ENCODE results near the gene NDUFB4.
"Not testable (repeated sequence)": the region's sequence is repeated elsewhere in the genome, so short reads cannot be mapped to it uniquely, and the experiment has no call there.

NDUFB4 gene

DNA sequence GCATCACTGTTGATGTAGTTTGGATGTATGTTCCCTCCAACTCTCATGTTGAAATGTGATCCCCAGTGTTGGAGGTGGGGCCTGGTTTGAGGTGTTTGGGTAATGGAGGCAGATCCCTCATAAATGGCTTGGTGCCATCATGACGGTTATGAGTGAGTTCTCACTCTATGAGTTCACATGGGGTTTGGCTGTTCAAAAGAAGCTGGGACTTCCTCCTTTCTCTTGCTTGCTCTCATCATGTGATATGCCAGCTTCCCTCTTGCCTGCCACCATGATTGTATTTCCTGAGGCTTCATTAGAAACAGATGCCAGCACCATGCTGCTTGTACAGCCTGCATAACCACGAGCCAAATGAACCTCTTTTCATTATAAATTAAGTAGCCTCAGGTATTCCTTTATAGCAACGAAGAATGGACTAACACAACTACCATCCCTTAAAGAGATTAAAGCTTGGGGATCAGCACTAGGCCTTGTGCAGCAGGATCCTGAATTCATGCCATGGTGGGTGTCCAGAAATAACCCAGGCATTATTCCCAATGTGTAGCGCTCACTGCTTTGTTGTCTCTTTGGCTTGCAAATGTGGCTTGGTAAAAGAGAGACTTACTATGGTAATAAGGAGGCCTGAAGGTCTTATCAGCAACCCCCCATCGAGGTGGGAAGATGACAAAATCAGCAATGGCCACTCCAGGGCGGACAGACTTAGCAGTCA, 41.9 kb downstream of the NDUFB4 start:
- Histone ChIP-seq H3K4me3 (ENCODE audit: low read depth in 1 of 2, low read length in 2 of 2) (no peak overlapping the region), H3K27me3 (ENCODE audit: control insufficient read depth in 1 of 2, insufficient read depth in 2 of 2, low read length in 2 of 2) (no peaks in the 10 kb centered on the region), H3K9ac (ENCODE audit: low read depth in 1 of 2, low read length in 2 of 2) (no peak overlapping the region), H3K36me3 (ENCODE audit: control insufficient read depth in 1 of 2, insufficient read depth in 2 of 2, low read length in 2 of 2) (peaks cover 0 to 7% of the 10 kb centered on the region in 2 donors), H3K27ac (ENCODE audit: low read depth, low read length) (no peak overlapping the region), H3K4me1 (ENCODE audit: control insufficient read depth in 1 of 2, insufficient read depth in 2 of 2, low read length in 2 of 2) (peaks cover 4 to 19% of the 10 kb centered on the region in 2 donors), H3K9me3 (ENCODE audit: control insufficient read depth in 1 of 2, low read length in 2 of 2) (no peaks in the 10 kb centered on the region)

DNA sequence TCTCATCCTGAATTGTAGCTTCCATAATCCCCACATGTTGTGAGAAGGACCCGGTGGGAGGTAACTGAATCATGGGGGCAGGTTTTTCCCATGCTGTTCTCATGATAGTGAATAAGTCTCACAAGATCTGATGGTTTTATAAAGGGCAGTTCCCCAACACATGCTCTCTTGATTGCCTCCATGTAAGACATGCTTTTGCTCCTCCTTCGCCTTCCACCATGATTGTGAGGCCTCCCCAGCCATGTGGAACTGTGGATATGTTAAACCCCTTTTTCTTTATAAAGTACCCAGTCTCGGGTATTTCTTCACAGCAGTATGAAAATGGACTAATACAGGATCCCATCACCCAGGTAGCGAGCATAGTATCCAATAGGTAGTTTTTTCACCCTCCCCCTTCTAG, 42.7 kb downstream of the NDUFB4 start:
- H3K4me1 ChIP-seq (ENCODE audit: control insufficient read depth in 1 of 2, insufficient read depth in 2 of 2, low read length in 2 of 2) = peaks cover 4 to 19% of the 10 kb centered on the region in 2 donors
- H3K27me3 ChIP-seq (ENCODE audit: control insufficient read depth in 1 of 2, insufficient read depth in 2 of 2, low read length in 2 of 2); H3K36me3 ChIP-seq (ENCODE audit: control insufficient read depth in 1 of 2, insufficient read depth in 2 of 2, low read length in 2 of 2); H3K27ac ChIP-seq (ENCODE audit: low read depth, low read length); H3K9me3 ChIP-seq (ENCODE audit: control insufficient read depth in 1 of 2, low read length in 2 of 2); H3K9ac ChIP-seq (ENCODE audit: low read depth in 1 of 2, low read length in 2 of 2); H3K4me3 ChIP-seq (ENCODE audit: low read depth in 1 of 2, low read length in 2 of 2): not testable (repeated sequence)

DNA sequence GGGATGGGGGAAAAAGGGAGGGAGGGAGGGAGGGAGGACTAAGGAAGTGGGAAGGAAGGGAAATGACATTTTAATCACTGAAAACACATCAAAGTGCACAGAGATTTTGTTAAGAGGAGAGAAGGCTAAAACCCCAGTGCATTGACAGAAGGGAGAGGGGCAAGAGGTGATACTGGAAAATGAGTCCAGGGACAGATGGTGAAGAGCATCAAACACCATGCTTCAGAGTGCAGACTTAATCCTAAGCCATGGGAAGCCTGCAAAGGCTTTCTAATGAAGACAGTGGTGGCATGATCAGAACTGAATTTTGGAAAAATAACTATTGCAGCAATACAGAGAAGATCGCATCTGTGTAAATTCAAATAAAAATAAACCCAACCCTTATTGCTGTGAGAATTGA, 44.1 kb downstream of the NDUFB4 start:
- no peak overlapping the region for H3K27ac ChIP-seq (ENCODE audit: low read depth, low read length)
- H3K4me1 ChIP-seq (ENCODE audit: control insufficient read depth in 1 of 2, insufficient read depth in 2 of 2, low read length in 2 of 2) = peaks cover 4 to 12% of the 10 kb centered on the region in 2 donors
- peaks cover 0 to 7% of the 10 kb centered on the region in 2 donors for H3K36me3 ChIP-seq (ENCODE audit: control insufficient read depth in 1 of 2, insufficient read depth in 2 of 2, low read length in 2 of 2)
- H3K9me3 ChIP-seq (ENCODE audit: control insufficient read depth in 1 of 2, low read length in 2 of 2) = no peaks in the 10 kb centered on the region
- H3K9ac ChIP-seq (ENCODE audit: low read depth in 1 of 2, low read length in 2 of 2) = no peak overlapping the region
- H3K27me3 ChIP-seq (ENCODE audit: control insufficient read depth in 1 of 2, insufficient read depth in 2 of 2, low read length in 2 of 2) = no peaks in the 10 kb centered on the region
- no peak overlapping the region for H3K4me3 ChIP-seq (ENCODE audit: low read depth in 1 of 2, low read length in 2 of 2)

- Histone ChIP-seq H3K9me3 (ENCODE audit: control insufficient read depth in 1 of 2, low read length in 2 of 2) (no peaks in the 10 kb centered on the region), H3K27me3 (ENCODE audit: control insufficient read depth in 1 of 2, insufficient read depth in 2 of 2, low read length in 2 of 2) (no peaks in the 10 kb centered on the region), H3K27ac (ENCODE audit: low read depth, low read length) (no peak overlapping the region), H3K36me3 (ENCODE audit: control insufficient read depth in 1 of 2, insufficient read depth in 2 of 2, low read length in 2 of 2) (peaks cover 0 to 7% of the 10 kb centered on the region in 2 donors), H3K9ac (ENCODE audit: low read depth in 1 of 2, low read length in 2 of 2) (no peak overlapping the region), H3K4me1 (ENCODE audit: control insufficient read depth in 1 of 2, insufficient read depth in 2 of 2, low read length in 2 of 2) (peaks cover under 1 to 5% of the 10 kb centered on the region in 2 donors), H3K4me3 (ENCODE audit: low read depth in 1 of 2, low read length in 2 of 2) (no peak overlapping the region)
Observed at GRCh38 chr3:120641696-120642246, 45.6 kb downstream of the NDUFB4 start.

- H3K27me3 ChIP-seq (ENCODE audit: control insufficient read depth in 1 of 2, insufficient read depth in 2 of 2, low read length in 2 of 2) = no peaks in the 10 kb centered on the region
- H3K9me3 ChIP-seq (ENCODE audit: control insufficient read depth in 1 of 2, low read length in 2 of 2) = no peaks in the 10 kb centered on the region
- no peak overlapping the region for H3K27ac ChIP-seq (ENCODE audit: low read depth, low read length)
- peaks cover 0 to 7% of the 10 kb centered on the region in 2 donors for H3K36me3 ChIP-seq (ENCODE audit: control insufficient read depth in 1 of 2, insufficient read depth in 2 of 2, low read length in 2 of 2)
- peaks cover 0 to 4% of the 10 kb centered on the region in 2 donors for H3K4me1 ChIP-seq (ENCODE audit: control insufficient read depth in 1 of 2, insufficient read depth in 2 of 2, low read length in 2 of 2)
- no peak overlapping the region for H3K9ac ChIP-seq (ENCODE audit: low read depth in 1 of 2, low read length in 2 of 2)
- no peak overlapping the region for H3K4me3 ChIP-seq (ENCODE audit: low read depth in 1 of 2, low read length in 2 of 2)
Observed at GRCh38 chr3:120642368-120642948, 46.3 kb downstream of the NDUFB4 start.

DNA sequence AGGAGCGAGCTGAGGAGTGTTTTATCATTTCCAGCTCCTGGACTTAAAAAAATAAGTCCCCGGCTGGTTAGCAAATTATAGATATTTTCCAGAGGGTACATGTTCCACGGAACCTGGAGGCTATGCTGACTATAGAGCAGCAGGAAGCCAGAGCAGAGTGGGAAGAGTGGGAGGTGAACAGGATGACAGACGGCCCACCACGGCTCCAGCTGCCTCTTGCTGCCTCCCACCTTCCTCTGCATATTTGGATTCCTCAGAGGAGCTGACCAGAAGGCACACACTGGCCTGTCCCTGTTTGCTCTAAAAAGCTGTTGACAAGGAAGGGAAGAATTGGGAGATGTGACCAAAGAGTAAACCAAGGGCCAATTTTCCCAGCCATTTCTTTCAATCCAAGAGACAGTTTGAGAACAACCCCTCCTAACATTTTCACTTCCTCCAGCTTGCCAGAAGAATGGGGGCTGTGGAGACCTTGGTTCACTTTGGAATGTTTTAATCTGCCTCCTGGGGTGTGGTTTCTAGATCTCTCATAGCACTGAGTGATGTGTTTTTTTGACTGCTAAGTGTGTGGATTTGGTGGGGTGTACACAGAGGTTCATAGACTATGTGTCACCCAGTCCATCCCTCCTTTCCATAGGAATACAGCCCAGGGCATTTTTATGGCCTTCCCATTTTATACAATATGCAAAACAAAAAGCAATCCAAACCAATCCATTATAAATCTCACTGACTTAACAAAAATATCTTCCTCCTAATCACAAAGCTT, 49.1 kb downstream of the NDUFB4 start:
- Histone ChIP-seq H3K27me3 (ENCODE audit: control insufficient read depth in 1 of 2, insufficient read depth in 2 of 2, low read length in 2 of 2) (no peaks in the 10 kb centered on the region), H3K4me3 (ENCODE audit: low read depth in 1 of 2, low read length in 2 of 2) (no peak overlapping the region), H3K27ac (ENCODE audit: low read depth, low read length) (no peak overlapping the region), H3K36me3 (ENCODE audit: control insufficient read depth in 1 of 2, insufficient read depth in 2 of 2, low read length in 2 of 2) (peaks cover 3 to 10% of the 10 kb centered on the region in 2 donors), H3K9ac (ENCODE audit: low read depth in 1 of 2, low read length in 2 of 2) (no peak overlapping the region), H3K4me1 (ENCODE audit: control insufficient read depth in 1 of 2, insufficient read depth in 2 of 2, low read length in 2 of 2) (no peaks in the 10 kb centered on the region), H3K9me3 (ENCODE audit: control insufficient read depth in 1 of 2, low read length in 2 of 2) (no peaks in the 10 kb centered on the region)

- no peaks in the 10 kb centered on the region for H3K9me3 ChIP-seq (ENCODE audit: control insufficient read depth in 1 of 2, low read length in 2 of 2)
- peaks cover 3 to 8% of the 10 kb centered on the region in 2 donors for H3K36me3 ChIP-seq (ENCODE audit: control insufficient read depth in 1 of 2, insufficient read depth in 2 of 2, low read length in 2 of 2)
- no peak overlapping the region for H3K9ac ChIP-seq (ENCODE audit: low read depth in 1 of 2, low read length in 2 of 2)
- no peaks in the 10 kb centered on the region for H3K4me1 ChIP-seq (ENCODE audit: control insufficient read depth in 1 of 2, insufficient read depth in 2 of 2, low read length in 2 of 2)
- H3K27ac ChIP-seq (ENCODE audit: low read depth, low read length) = no peak overlapping the region
- no peak overlapping the region for H3K4me3 ChIP-seq (ENCODE audit: low read depth in 1 of 2, low read length in 2 of 2)
- no peaks in the 10 kb centered on the region for H3K27me3 ChIP-seq (ENCODE audit: control insufficient read depth in 1 of 2, insufficient read depth in 2 of 2, low read length in 2 of 2)
Observed at GRCh38 chr3:120646771-120647432, 50.8 kb downstream of the NDUFB4 start.

DNA sequence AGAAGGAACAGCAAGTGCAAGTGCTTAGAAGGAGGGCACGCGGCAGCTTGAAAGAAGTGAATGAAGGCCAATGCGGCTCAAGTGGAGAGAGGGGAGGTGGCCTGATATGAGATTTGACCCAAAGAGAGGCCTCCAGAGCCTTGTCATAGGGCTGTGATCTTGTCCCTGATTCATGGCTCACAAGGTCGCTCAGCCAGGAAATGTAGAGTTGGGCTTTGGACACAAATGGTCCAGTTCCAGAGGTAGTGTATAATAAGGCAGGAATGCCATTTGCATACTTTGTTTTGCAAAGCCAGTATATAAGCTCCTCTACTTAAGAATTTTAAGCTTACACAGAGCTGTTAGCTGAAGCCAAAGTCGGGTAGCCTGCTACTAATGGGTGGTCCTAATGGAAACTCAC, 52.2 kb downstream of the NDUFB4 start:
- H3K27me3 ChIP-seq (ENCODE audit: control insufficient read depth in 1 of 2, insufficient read depth in 2 of 2, low read length in 2 of 2) = no peaks in the 10 kb centered on the region
- H3K4me1 ChIP-seq (ENCODE audit: control insufficient read depth in 1 of 2, insufficient read depth in 2 of 2, low read length in 2 of 2) = peaks cover 5% of the 10 kb centered on the region in 2 donors
- no peak overlapping the region for H3K4me3 ChIP-seq (ENCODE audit: low read depth in 1 of 2, low read length in 2 of 2)
- H3K9me3 ChIP-seq (ENCODE audit: control insufficient read depth in 1 of 2, low read length in 2 of 2) = no peaks in the 10 kb centered on the region
- H3K36me3 ChIP-seq (ENCODE audit: control insufficient read depth in 1 of 2, insufficient read depth in 2 of 2, low read length in 2 of 2) = peaks cover 3 to 8% of the 10 kb centered on the region in 2 donors
- H3K9ac ChIP-seq (ENCODE audit: low read depth in 1 of 2, low read length in 2 of 2) = no peak overlapping the region
- no peak overlapping the region for H3K27ac ChIP-seq (ENCODE audit: low read depth, low read length)

DNA sequence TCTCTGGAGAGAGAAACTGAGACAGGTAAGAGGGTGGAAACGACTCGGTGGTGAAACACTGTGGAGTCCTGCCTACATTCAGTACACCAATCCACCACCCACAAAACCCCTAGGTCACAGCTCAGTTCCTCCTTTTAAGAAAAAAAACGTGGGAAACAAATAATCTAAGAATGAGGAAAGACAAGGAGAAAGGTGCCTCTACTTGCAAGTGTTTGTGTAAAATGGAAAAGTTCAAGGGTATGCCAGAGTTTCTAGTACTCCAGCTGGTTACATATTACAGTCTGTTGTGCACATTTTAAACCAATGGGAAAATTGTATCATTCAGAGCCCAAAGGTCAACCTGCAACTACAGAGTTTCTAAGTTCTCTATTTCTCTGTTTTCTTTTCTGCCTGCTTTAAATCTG, 53.7 kb downstream of the NDUFB4 start:
- Histone ChIP-seq H3K4me3 (ENCODE audit: low read depth in 1 of 2, low read length in 2 of 2) (no peak overlapping the region), H3K9ac (ENCODE audit: low read depth in 1 of 2, low read length in 2 of 2) (no peak overlapping the region), H3K27ac (ENCODE audit: low read depth, low read length) (no peak overlapping the region), H3K9me3 (ENCODE audit: control insufficient read depth in 1 of 2, low read length in 2 of 2) (no peaks in the 10 kb centered on the region), H3K4me1 (ENCODE audit: control insufficient read depth in 1 of 2, insufficient read depth in 2 of 2, low read length in 2 of 2) (peaks cover 5 to 6% of the 10 kb centered on the region in 2 donors), H3K27me3 (ENCODE audit: control insufficient read depth in 1 of 2, insufficient read depth in 2 of 2, low read length in 2 of 2) (no peaks in the 10 kb centered on the region), H3K36me3 (ENCODE audit: control insufficient read depth in 1 of 2, insufficient read depth in 2 of 2, low read length in 2 of 2) (peaks cover 3 to 8% of the 10 kb centered on the region in 2 donors)

All from duodenal mucosa (tissue), 2 donors.